Adipocyte (in vitro differentiated cells): ENCODE results near the gene DHRS1.

ENCODE experiments used
- DNase-seq: peaks from one replicate; pipeline ENCODE4 v3.0.0-alpha.2; 2015; ENCODE audit warnings: low read depth
- H3K27me3 ChIP-seq: replicated peaks from 2 replicates; pipeline ENCODE4 v1.7.0; 2013; ENCODE audit warnings: mild to moderate bottlenecking, low read length, moderate library complexity; ENCODE audit not compliant: control insufficient read depth, insufficient read depth
- H3K36me3 ChIP-seq: 2 replicates; pipeline ENCODE4 v1.7.0; 2013; ENCODE audit warnings: low read length, mild to moderate bottlenecking, moderate library complexity; ENCODE audit not compliant: control insufficient read depth, insufficient read depth, severe bottlenecking
- H3K4me1 ChIP-seq: 2 replicates; pipeline ENCODE4 v1.7.0; 2013; ENCODE audit warnings: mild to moderate bottlenecking, low read length, moderate library complexity; ENCODE audit not compliant: control insufficient read depth, insufficient read depth
- H3K4me3 ChIP-seq: 2 replicates; pipeline ENCODE4 v1.7.0; 2013; ENCODE audit warnings: mild to moderate bottlenecking, low read length, moderate library complexity
- H3K9ac ChIP-seq: 2 replicates; pipeline ENCODE4 v1.7.0; 2013; ENCODE audit warnings: mild to moderate bottlenecking, low read length, moderate library complexity
- H3K9me3 ChIP-seq: 2 replicates; pipeline ENCODE4 v1.7.0; 2013; ENCODE audit warnings: mild to moderate bottlenecking, low read length, moderate library complexity; ENCODE audit not compliant: control insufficient read depth

DHRS1 gene

DNA sequence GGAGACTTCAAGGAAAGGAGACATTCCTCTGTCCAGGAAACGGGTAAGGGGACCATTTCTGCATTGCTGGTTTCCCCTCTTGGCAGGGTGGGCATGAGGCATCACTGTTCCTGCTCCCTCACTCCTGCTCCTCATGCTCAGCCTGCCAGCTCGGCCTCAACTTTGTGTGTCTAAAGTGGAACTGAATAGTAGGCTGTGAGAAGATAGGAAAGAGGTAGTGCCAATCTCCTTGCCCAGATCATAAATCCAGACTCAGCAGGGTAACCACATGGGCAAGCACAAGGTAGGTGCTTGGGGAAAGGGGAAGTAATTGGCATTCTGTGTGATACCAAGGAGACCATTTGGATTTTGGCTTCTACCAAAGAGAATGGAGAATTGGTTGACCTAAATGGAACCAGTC, 14.3 kb upstream of the DHRS1 start:
- Histone ChIP-seq H3K9me3 (no peaks in the 10 kb centered on the region), H3K9ac (no peak overlapping the region), H3K36me3 (no peaks in the 10 kb centered on the region), H3K4me3 (no peak overlapping the region), H3K27me3 (peaks cover 7% of the 10 kb centered on the region), H3K4me1 (peaks cover 25% of the 10 kb centered on the region)
- DNase-seq, result no peak

DNA sequence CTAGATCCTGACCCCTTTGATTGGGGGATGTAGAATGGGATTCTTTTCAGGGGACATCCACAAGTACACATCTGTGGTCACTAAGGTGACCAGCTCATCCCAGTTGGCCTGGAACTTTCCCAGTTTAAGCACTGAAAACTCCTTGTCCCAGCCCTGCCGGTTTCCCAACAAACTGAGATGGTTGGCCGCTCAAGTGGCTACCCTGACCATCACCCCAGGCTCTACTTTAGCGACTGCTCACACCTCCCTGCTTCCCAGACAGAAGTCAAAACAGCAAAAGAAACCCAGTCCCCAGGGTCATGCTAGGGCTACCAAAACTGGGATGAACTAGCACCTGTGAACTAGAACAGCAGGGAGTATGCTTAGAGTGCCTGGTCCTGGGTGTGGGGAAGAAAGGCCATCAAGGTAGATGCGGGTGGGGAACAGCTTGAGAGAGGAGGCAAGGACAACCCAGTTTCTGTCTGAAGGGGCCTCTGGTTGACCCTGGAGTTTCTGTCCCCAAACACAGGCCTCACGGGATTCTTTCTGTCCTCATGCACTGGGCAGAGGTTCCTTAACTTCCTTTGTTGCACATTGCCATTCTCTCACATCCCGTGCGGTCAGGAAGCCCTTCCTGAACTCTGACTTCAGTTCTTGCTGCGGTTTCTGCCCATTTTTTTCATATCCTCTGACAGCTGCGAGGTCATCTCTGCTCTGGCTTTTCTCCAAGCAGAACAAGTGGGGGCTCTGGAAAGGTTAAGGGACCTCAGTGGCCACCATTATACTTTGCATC, 13.3 kb upstream of the DHRS1 start:
- Histone ChIP-seq H3K9me3 (no peaks in the 10 kb centered on the region), H3K9ac (no peak overlapping the region), H3K27me3 (peaks cover 7% of the 10 kb centered on the region), H3K36me3 (no peaks in the 10 kb centered on the region), H3K4me3 (no peak overlapping the region), H3K4me1 (peaks cover 27% of the 10 kb centered on the region)
- no peak for DNase-seq

DNA sequence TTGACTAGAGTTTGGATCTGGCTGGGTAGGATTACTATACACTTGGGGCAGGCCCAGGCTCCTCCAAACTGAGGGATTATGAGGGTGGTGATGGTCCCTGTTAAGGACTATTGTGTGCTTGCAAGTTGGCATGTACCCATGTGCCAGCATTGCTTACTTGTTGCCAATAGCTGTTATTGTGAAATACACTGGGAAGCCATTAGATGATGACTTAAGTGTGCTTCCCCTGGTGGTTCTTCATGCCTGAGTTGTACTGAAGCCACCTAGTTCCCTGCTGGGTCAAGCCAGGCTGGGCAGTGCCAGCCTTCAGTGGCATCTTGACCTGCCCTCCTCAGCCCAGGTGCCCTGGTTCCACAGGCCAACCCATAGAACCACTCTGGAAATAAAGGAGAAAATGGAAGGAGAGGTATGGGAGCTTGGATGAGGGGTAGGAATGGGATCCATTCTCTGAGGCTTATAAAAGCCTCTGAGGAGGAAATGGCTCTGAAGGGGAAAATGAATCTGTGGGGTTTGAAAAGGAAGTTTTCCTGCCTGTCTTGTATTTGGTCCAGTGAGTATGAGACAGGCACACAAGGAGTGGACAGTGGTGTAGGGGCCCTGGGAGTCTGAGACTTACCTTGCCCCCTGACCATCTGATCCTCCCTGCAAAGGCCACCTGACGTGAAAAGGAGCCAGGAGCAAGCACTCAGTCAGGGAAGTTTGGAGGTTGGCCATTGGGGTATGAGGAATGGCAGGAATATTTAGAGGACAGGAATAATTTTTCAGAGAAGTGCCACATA, 12.4 kb upstream of the DHRS1 start:
- Histone ChIP-seq H3K9ac (peak overlapping the region; percentile 61), H3K4me1 (peaks cover 24% of the 10 kb centered on the region), H3K36me3 (peaks cover 1% of the 10 kb centered on the region), H3K9me3 (no peaks in the 10 kb centered on the region), H3K4me3 (peak overlapping the region; percentile 68), H3K27me3 (peaks cover 7% of the 10 kb centered on the region)
- DNase-seq, result peak; percentile 56

DNA sequence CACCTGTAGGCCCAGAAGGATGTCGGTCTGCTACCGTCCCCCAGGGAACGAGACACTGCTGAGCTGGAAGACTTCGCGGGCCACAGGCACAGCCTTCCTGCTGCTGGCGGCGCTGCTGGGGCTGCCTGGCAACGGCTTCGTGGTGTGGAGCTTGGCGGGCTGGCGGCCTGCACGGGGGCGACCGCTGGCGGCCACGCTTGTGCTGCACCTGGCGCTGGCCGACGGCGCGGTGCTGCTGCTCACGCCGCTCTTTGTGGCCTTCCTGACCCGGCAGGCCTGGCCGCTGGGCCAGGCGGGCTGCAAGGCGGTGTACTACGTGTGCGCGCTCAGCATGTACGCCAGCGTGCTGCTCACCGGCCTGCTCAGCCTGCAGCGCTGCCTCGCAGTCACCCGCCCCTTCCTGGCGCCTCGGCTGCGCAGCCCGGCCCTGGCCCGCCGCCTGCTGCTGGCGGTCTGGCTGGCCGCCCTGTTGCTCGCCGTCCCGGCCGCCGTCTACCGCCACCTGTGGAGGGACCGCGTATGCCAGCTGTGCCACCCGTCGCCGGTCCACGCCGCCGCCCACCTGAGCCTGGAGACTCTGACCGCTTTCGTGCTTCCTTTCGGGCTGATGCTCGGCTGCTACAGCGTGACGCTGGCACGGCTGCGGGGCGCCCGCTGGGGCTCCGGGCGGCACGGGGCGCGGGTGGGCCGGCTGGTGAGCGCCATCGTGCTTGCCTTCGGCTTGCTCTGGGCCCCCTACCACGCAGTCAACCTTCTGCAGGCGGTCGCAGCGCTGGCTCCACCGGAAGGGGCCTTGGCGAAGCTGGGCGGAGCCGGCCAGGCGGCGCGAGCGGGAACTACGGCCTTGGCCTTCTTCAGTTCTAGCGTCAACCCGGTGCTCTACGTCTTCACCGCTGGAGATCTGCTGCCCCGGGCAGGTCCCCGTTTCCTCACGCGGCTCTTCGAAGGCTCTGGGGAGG, 11.3 kb upstream of the DHRS1 start, which contains the start of gene LTB4R:
LTB4R (plus strand) TSS at position 857 of the 959 bp plus-strand sequence. CDS start 4,150 bp downstream, outside the sequence.
- Histone ChIP-seq H3K27me3 (peaks cover 5% of the 10 kb centered on the region), H3K4me3 (peak within 1 kb of the TSS; percentile 68), H3K36me3 (peaks cover 12% of the 10 kb centered on the region), H3K4me1 (peaks cover 22% of the 10 kb centered on the region), H3K9me3 (no peaks in the 10 kb centered on the region), H3K9ac (peak within 1 kb of the TSS; percentile 61)
- peak; percentile 55 for DNase-seq

DNA sequence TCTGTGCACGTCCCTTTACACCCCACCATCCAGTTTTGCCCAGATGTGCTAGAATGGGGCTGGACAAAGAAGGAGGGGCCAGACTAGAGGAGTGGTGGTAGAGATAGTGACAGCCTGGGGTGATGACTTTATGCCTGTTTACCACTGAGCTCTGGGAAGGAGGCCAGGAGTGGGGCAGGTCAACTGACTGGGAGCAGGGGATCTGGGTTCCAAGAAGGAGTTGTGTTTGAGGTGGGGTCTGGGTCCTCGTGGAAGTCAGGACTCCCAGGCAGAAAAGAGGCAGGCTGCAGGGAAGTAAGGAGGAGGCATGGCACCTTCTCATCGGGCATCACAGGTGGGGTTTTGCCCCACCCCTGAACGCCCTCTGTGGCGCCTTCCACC, 10.7 kb upstream of the DHRS1 start:
- Histone ChIP-seq H3K9me3 (no peaks in the 10 kb centered on the region), H3K9ac (peak overlapping the region; percentile 54), H3K36me3 (peaks cover 19% of the 10 kb centered on the region), H3K4me1 (peaks cover 22% of the 10 kb centered on the region), H3K4me3 (peak overlapping the region; percentile 68), H3K27me3 (no peaks in the 10 kb centered on the region)
- DNase-seq, result no peak

DNA sequence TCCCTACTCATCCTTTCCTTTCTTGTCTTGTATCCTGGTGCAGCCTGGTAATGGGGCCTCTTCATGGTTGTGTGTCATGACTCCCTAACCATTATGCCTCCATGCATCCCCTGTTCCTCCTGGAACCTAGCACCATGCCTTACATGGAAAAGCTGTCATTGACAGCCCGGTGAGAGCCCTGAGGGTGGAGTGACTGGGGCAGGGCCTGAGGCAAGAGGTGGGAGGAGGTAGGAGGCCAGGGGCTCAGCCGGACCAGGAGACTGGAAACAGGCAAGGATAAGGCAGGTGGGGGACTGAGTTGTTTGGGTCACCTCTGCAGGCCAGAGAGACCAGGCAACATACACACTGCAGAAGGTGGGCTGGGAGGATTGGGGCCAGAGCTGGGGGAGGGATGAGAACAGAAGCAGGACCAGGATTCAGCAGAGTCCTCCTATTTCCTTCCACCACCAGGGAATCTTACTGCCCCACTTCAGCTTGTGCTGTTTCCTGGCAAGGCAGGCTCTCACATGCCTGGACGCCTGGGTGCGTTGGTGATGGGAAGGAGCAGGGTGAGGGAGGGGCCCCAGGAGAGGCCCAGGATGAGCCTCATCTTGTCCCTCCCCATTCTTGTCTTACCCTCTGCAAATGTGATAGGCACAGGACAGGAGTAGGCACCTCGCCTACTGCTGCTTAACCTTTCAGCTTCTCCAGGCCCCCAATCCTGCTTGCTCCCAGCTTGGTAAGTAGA, 10.1 kb upstream of the DHRS1 start, which contains the start of gene LTB4R2:
LTB4R2 (plus strand) TSS at position 603 of the 727 bp plus-strand sequence. CDS start 525 bp downstream, outside the sequence.
- Histone ChIP-seq H3K4me3 (peak within 1 kb of the TSS; percentile 68), H3K9me3 (no peaks in the 10 kb centered on the region), H3K36me3 (peaks cover 24% of the 10 kb centered on the region)

DNA sequence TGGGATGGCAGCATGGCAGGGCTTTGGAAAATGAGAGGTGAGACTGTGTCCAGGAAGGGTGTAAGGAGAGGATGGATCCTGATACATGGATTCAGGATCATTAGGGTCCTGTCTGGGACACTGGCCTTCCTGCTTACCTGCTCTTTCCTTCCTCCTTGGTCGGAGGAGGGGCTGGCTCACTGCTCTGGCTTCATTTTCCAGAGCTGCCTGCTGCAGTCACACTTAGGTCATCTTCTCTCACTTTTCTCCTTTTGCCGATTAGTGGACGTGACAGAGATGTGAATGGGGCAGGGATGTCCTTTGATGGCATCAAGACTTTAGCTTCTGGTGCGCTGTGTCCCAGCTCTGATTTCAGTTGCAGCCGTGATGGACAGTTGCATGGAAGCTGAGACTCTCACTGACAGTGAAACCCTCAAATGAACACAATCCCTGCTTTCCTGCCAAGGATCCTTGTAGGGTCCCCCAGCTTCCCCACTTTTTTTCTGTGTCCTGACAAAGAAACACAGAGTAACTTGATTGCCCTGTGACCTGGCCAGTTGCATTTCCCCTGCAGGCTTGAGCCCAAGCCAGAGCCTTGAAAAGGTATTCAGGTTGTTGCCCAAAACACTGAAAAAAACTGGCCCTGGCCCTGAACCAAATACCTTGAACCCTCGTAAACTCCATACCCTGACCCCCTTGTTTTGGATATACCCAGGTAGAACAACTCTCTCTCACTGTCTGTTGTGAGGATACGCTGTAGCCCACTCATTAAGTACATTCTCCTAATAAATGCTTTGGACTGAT, 9.0 kb upstream of the DHRS1 start:
- H3K9ac ChIP-seq, result no peak overlapping the region
- H3K36me3 ChIP-seq, result peaks cover 36% of the 10 kb centered on the region
- peaks cover 22% of the 10 kb centered on the region for H3K4me1 ChIP-seq
- no peak overlapping the region for H3K4me3 ChIP-seq
- no peak for DNase-seq
- no peaks in the 10 kb centered on the region for H3K9me3 ChIP-seq
- no peaks in the 10 kb centered on the region for H3K27me3 ChIP-seq

More for the DNA sequence above, 10.1 kb upstream of the DHRS1 start, which contains the start of gene LTB4R2:
- DNase-seq, result no peak
- peak within 1 kb of the TSS; percentile 54 for H3K9ac ChIP-seq
- H3K27me3 ChIP-seq, result no peaks in the 10 kb centered on the region
- H3K4me1 ChIP-seq, result peaks cover 22% of the 10 kb centered on the region

DNA sequence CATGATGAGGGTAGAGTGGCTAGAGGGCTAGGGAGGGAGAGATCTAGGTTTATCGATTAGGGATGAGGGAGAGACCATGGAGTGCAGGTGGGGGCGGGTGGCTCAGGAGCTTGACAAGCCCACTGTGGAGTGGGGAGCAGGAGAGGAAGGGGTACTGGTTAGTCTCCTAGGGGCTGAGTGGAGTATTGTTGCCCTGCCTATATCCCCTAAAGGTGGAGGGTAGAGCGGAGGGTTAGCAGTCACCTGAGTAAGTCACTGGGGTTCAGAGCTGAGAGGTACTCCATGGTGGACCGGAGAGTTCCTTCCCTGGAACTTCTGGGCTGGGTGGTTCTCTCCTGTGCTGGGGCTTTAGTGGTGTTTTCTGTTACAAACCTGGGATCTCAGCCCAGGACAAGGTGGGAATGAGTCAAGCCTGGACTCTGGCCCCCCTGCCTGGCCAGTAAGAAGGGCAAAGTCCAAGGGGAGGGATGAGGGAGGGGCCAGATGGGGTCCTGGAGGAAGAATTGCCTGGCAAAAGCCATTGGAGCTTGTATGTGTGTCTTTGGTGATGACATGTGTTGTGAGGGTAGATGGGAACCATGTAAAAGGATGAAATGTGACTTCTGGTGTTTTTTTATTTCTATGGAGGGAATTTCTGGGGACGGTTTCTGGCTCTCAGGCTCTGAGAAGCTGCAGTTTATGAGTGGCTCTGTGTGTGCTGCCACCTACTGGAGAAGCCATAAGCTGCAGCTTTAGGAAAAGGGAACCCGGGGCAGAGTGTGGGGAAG, 8.2 kb upstream of the DHRS1 start, which contains the start of gene CIDEB:
CIDEB (minus strand) TSS at position 403 of the 767 bp plus-strand sequence; CDS start at position 284, 119 bp downstream.
- Histone ChIP-seq H3K4me3 (no peak within 1 kb of the TSS), H3K4me1 (peaks cover 22% of the 10 kb centered on the region), H3K27me3 (no peaks in the 10 kb centered on the region), H3K9me3 (no peaks in the 10 kb centered on the region), H3K36me3 (peaks cover 43% of the 10 kb centered on the region), H3K9ac (no peak within 1 kb of the TSS)
- peak; percentile 84 for DNase-seq

DNA sequence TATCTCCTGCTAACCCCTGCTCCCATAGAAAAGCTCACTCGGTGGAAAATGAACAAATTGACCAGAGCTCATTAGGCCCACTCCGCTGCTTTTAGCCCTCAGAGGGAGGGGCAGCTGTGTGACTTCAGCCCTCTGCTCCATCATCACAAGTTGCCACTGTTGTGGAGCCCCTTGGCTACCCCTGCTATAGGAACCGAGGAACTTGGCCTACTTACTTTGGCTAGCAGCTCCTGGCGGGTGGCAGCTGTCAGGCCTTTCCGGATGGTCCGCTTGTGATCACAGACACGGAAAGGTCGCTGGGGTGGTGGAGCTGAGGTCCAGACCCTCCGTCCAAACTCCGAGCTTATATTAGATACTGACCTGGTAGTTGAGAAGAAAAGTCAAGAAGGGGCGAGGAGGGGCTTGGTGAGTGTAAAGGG, 7.6 kb upstream of the DHRS1 start:
- Histone ChIP-seq H3K4me1 (peaks cover 22% of the 10 kb centered on the region), H3K9ac (no peak overlapping the region), H3K36me3 (peaks cover 49% of the 10 kb centered on the region), H3K9me3 (no peaks in the 10 kb centered on the region), H3K4me3 (no peak overlapping the region), H3K27me3 (no peaks in the 10 kb centered on the region)
- DNase-seq, result no peak
